Psoas muscle (tissue), 8 donors: ENCODE data around the gene NBEA. TPM values are rescaled to one million over a fixed set of nuclear protein-coding genes. Genes with fewer than 3 reads are reported as not detected.

Experiments
- ATAC-seq, 4 donors: fragments of 200-7000 bp; cut with Tn5 transposase; one replicate each; pipeline ENCODE4 v1.9.1; 2020; ENCODE audit warnings: moderate library complexity in 3 of 4, mild to moderate bottlenecking in 2 of 4
- DNase-seq, 2 donors: peaks; one replicate each; pipeline ENCODE4 v3.0.0-alpha.2; 2020
- H3K27ac ChIP-seq: fragments of 200-600 bp; one replicate; pipeline ENCODE4 v1.8.0; 2022
- H3K27me3 ChIP-seq, 3 donors: fragments of 200-600 bp in 1 of 3; one replicate each; pipeline versions ENCODE4 v1.6.1 to v1.8.0; 2013 to 2022; ENCODE audit warnings: low read length in 2 of 3, mild to moderate bottlenecking in 2 of 3, moderate library complexity in 1 of 3; ENCODE audit not compliant: insufficient read depth in 3 of 3
- H3K36me3 ChIP-seq, 2 donors: fragments of 200-600 bp in 1 of 2; one replicate each; pipeline versions ENCODE4 v1.6.1 to v1.8.0; 2013 to 2022; ENCODE audit warnings: low read depth in 1 of 2, mild to moderate bottlenecking in 1 of 2, moderate library complexity in 1 of 2; ENCODE audit not compliant: insufficient read depth in 1 of 2
- H3K4me1 ChIP-seq: fragments of 200-600 bp; one replicate; pipeline ENCODE4 v1.8.0; 2022
- H3K4me3 ChIP-seq: fragments of 200-600 bp; one replicate; pipeline ENCODE4 v1.8.0; 2022; ENCODE audit warnings: mild to moderate bottlenecking
- H3K9me3 ChIP-seq: fragments of 200-600 bp; one replicate; pipeline ENCODE4 v1.8.0; 2022
- CTCF ChIP-seq: fragments of 200-600 bp; IDR thresholded peaks from one replicate; pipeline ENCODE4 v1.8.0; 2022; ENCODE audit warnings: antibody characterized with exemption
- WGBS, 3 donors: extraction: QIAGEN DNeasy Blood & Tissue Kit; methylation state at CpG; one replicate each; pipeline versions ENCODE4 v1.1.6 to v1.1.7; 2013; 5-methylcytosine and 5-hydroxymethylcytosine counted together
- intact Hi-C, 2 donors: fragments of 100-400 bp; cut with DNase I; formaldehyde crosslinking; loops; one replicate each; pipeline versions ENCODE4 v1.11.0 to v1.14.2; 2022
- polyA plus RNA-seq, 3 donors: library from polyadenylated mRNA; stranded (reverse); fragments of 200-250 nt; gene quantifications; one replicate each; pipeline ENCODE4 v1.2.3, GENCODE V29; 2013
- total RNA-seq, 4 donors: library from RNA; stranded (reverse); fragmentation: NEBNext Ultra II Directional in 2 of 4; extraction: Animal tissue kit (Norgen Biotek cat#: 25700) in 2 of 4; gene quantifications; one replicate each; pipeline versions ENCODE4 v1.2.1 to v1.2.4, GENCODE V29; 2021 to 2023
- donor health status: healthy with polysubstance abuse.
- donor health status: DM: no; HTN: no; CAD: no; lungs with moderate emphysema.
- donor health status: Bipolar disorder and iron deficiency.
- donor health status: healthy.
- donor health status: DM: yes; HTN: yes; CAD: no.
- donor health status: DM: no; HTN: no; CAD: no.
- donor health status: DM: no; HTN: no; CAD: no.
- donor health status: DM: yes; HTN: yes; CAD: no.

NBEA gene
- total and polyA plus RNA-seq, 7 donors, result 0.99 to 5.3 (median 1.5) TPM

- WGBS, 3 donors, result 74 to 82% (median 81%) methylated on average over 7 of the region's 7 CpGs
- TF ChIP-seq CTCF, result no peak
- ATAC-seq (no peak), DNase-seq (no peak)
- Histone ChIP-seq H3K36me3 (no peaks in the 10 kb centered on the region), H3K9me3 (no peaks in the 10 kb centered on the region), H3K4me1 (no peaks in the 10 kb centered on the region), H3K27ac (no peak overlapping the region), H3K27me3 (peaks cover 0 to 7% (median 0%) of the 10 kb centered on the region in 3 donors), H3K4me3 (no peak overlapping the region)
- intact Hi-C loops, result no loop called here
Observed at GRCh38 chr13:35706281-35706680, 764.2 kb downstream of the NBEA start.

GRCh38 chr13:35706721-35707120 lies 764.7 kb downstream of the NBEA start:
- DNase-seq (no peak), ATAC-seq (no peak)
- TF ChIP-seq CTCF, result no peak
- 70 to 83% (median 79%) methylated on average over 7 to 8 of the region's 8 CpGs for WGBS, 3 donors
- Histone ChIP-seq H3K36me3 (no peaks in the 10 kb centered on the region), H3K9me3 (no peaks in the 10 kb centered on the region), H3K4me1 (no peaks in the 10 kb centered on the region), H3K4me3 (no peak overlapping the region), H3K27me3 (peaks cover 0 to 2% (median 0%) of the 10 kb centered on the region in 3 donors), H3K27ac (no peak overlapping the region)
- intact Hi-C loops, result no loop called here

GRCh38 chr13:35711909-35712308 lies 769.8 kb downstream of the NBEA start:
- H3K36me3 ChIP-seq, result no peaks in the 10 kb centered on the region
- no peaks in the 10 kb centered on the region for H3K4me1 ChIP-seq
- 79 to 87% (median 80%) methylated on average over 8 of the region's 8 CpGs for WGBS, 3 donors
- DNase-seq, result no peak
- no peak for ATAC-seq
- no peak overlapping the region for H3K4me3 ChIP-seq
- TF ChIP-seq CTCF, result no peak
- intact Hi-C loops, result no loop called here
- H3K27ac ChIP-seq, result no peak overlapping the region
- no peaks in the 10 kb centered on the region for H3K27me3 ChIP-seq
- no peaks in the 10 kb centered on the region for H3K9me3 ChIP-seq

- H3K4me1 ChIP-seq, result no peaks in the 10 kb centered on the region
- no peak overlapping the region for H3K27ac ChIP-seq
- TF ChIP-seq CTCF, result no peak
- no peaks in the 10 kb centered on the region for H3K36me3 ChIP-seq
- no peaks in the 10 kb centered on the region for H3K27me3 ChIP-seq
- H3K4me3 ChIP-seq, result no peak overlapping the region
- ATAC-seq (no peak), DNase-seq (no peak)
- no peaks in the 10 kb centered on the region for H3K9me3 ChIP-seq
- intact Hi-C loops, result no loop called here
- 70 to 76% (median 73%) methylated on average over 11 of the region's 11 CpGs for WGBS, 3 donors
Observed at GRCh38 chr13:35712907-35713761, 771.1 kb downstream of the NBEA start.
